NCI-H2171 treated with DMSO at 0.1 percent for 48 hours (cell line): ENCODE data around the gene SLC39A12.
"Not testable (repeated sequence)": the region's sequence is repeated elsewhere in the genome, so short reads cannot be mapped to it uniquely, and the experiment has no call there.

Experiments
- DNase-seq: peaks from one replicate; lab custom pipeline; 2025; lab: John Stamatoyannopoulos, UW

Gene SLC39A12

DNA sequence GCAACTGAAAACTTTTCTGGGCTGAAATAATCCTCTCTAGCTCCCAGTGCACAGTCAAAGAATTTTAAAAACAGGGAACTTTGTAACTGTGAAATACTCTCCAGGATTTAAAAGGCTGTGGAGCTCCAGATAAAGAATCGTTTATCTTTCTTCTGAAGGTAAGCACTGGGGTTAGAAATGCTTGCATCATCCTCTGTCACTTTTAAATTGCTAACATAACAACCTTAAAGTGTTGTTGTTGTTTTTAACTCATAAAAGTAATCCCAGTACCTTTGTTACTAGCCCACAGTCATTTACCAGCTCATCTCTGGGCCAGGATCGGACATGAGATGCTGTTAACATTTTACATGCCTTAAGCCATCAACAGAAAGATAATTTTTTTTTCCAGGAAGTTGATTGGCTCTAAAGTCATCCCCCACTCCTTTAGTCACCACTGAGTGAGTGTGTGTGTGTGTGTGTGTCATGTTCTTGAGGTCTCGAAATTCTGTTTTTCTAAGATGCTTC lies at the start of gene SLC39A12:
Gene SLC39A12 (plus strand): TSS at position 51 of the 504 bp plus-strand sequence. CDS start 1,359 bp downstream, outside the sequence.
- DNase-seq: no peak

- DNase-seq: no peak
These were observed 47.2 kb upstream of the SLC39A12 start for GRCh38 chr10:17904564-17904963.

- DNase-seq: no peak
These were observed 46.2 kb upstream of the SLC39A12 start for GRCh38 chr10:17905491-17905890.

DNA sequence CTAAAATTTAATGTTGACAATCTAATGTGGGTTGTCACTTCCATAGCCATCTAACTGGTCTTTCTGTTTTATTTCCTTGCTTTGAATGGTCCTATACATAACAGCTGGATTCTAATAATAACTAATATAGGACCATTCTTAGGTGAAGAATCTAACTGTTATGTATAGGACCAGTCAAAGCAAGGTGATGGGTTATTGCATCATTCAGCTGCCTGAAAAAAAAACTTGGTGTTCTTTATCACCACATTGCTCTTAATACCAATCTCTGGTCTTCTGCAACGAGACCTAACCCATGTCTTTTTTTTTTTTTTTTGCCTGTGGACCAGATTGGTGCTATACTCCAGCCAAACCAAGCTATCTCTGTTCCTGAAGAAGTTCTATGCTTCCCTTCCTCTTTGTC lies 45.7 kb upstream of the SLC39A12 start:
- DNase-seq: no peak

DNA sequence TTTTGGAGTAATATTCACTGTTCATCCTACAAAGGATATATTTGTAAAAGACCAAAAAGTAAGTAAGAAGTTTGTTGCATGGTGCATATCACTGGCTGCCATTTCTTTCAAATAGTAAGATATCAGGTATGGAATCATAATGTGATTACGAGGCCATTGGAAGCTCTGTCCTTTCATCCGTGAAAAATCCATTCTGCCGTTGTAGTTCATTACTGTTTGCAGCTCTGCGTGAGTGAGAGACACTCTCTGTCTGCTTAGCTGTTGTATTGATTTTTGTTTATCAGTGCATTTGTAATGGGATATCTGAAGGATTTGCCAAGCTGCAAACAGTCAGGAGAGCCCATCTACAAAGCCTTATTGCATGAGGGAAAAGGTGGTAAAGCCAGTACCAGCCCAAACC lies 44.1 kb upstream of the SLC39A12 start:
- DNase-seq: no peak

DNA sequence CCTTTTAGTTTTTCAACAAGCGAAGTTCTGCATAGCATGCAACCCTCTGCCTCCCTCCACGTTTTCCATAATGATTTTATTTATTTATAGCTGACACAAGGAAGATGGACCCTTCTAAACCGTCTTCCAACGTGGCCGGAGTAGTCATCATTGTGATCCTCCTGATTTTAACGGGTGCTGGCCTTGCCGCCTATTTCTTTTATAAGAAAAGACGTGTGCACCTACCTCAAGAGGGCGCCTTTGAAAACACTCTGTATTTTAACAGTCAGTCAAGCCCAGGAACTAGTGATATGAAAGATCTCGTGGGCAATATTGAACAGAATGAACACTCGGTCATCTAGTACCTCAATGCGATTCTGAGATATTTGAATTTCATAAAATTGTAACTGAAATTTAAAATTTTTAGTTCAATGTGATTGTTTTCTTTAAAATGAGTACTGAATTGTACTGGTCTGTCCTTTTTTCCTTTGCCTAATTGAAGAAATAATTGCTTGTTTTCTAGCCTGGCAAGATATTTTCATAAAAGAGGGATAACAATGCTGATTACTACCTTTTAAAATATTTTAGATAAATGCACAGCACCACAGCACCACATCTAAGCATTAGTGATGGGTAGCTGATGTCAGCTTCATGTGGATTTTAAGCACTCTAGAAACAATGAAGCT lies 41.5 kb upstream of the SLC39A12 start:
- peak; percentile 3 for DNase-seq

DNA sequence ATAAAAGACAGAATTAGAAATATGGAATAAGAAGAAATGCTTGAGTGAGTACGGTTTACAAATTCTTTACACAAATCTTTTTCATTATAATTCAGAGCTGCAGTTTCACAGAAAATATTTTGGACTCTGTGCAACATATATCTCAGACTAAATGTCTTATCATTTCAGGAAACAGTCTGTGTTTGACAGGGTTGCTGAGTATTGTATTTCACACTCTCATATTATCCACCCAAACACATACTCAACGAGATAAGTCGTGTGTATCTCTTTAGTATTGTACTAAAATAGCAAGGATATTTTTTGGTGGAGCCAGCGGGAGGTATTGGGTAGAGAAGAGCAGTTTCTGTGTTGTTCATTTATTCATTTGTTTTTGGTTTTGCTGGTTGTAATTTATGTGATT lies 39.0 kb upstream of the SLC39A12 start:
- DNase-seq: no peak

DNA sequence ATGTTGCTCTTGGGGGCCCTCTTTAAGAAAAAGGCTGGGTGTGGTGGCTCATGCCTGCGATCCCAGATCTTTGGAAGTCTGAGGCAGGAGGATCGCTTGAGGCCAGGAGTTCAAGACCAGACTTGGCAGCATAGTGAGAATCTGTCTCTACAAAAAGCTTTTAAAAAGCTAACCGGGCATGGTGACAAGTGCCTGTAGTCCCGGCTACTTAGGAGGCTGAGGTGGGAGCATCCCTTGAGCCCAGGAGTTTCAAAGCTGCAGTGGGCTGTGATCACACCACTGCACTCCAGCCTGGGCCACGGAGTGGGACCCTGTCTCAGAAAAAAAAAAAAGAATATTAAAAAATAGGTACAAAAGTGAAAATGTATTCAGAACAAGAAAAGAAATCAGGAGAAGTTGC lies 38.1 kb upstream of the SLC39A12 start:
- DNase-seq: no peak

DNA sequence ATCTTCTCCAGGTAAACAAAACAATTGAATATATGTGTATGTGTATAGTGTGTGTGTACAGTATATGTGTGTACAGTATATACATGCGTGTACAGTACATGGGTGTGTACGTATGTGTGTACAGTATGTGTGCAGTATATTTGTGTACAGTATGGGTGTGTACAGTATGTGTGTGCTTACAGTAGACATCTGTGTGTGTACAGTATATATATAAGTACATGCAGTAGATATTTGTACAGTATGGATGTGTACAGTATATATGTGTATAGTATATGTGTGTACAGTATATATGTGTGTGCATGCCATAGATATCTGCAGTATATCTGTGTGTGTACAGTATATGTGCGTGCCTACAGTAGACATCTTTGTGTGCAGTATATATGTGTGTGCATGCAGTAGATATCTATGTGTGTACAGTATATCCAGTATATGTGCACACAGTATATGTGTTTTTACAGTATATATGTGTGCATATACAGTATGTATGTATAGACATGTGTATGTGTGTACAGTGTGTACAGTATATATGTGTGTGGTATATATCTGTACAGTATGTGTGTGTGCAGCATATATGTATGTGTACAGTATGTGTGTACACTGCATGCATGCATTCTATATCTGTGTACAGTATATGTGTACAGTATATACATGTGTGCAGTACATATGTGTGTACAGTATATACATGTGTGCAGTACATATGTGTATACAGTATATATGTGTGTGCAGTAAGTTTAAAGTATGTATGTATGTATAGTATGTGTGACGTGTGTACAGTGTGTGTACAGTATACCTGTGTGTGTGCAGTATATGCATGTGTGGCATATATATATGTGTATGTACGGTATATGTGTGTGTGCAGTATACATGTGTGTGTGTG lies 37.3 kb upstream of the SLC39A12 start:
- DNase-seq: no peak

DNA sequence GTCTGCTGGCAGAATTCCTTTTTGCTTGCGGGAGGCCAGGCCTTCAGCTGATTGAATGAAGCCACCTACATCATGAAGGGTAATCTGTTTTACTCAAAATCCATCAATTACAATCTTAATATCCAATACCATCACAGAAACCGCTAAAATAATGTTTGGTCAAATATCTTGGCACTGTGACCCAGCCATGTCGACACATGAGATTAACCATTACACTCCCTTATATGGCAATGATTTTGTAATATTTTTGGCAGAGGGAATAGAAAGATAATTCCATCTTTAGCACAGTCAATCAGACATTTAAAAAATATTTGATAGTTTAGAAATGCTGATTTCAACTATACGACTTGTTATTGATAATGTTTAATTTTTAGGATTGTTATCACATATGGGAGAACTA lies 36.5 kb upstream of the SLC39A12 start:
- no peak for DNase-seq

- DNase-seq: no peak
These were observed 33.4 kb upstream of the SLC39A12 start for GRCh38 chr10:17918187-17918903.

GRCh38 chr10:17921378-17921777 lies 30.3 kb upstream of the SLC39A12 start:
- no peak for DNase-seq

DNA sequence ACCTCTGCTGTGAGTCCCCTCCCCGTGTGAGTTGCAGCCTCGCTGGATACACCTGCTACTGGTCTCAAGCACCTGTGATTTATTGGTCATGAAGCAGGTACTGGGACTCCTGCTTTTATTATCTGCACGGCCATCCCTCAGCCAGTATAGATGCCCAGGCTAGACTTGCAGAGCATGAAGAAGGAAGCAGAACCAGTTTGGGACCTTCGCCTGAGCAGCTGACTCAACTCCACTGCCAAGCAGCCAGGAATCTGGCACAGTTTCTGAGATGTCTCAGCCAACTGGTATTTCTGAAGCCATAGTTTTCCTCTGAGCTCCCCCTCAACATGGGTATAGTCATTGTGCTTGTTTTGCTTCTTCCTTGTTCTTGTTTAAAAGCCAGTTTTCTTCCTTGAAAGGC lies 28.0 kb upstream of the SLC39A12 start:
- no peak for DNase-seq

GRCh38 chr10:17943033-17943745 lies 8.5 kb upstream of the SLC39A12 start:
- no peak for DNase-seq

GRCh38 chr10:17950269-17950668 lies 1.4 kb upstream of the SLC39A12 start:
- DNase-seq: not testable (repeated sequence)

GRCh38 chr10:17950726-17951125 lies 992 bp upstream of the SLC39A12 start:
- DNase-seq: no peak

GRCh38 chr10:17954372-17954771 lies 2.7 kb downstream of the SLC39A12 start:
- DNase-seq: not testable (repeated sequence)

- no peak for DNase-seq
These were observed 3.1 kb downstream of the SLC39A12 start for GRCh38 chr10:17954861-17955260.

GRCh38 chr10:17958049-17958448 lies 6.3 kb downstream of the SLC39A12 start:
- DNase-seq: no peak

DNA sequence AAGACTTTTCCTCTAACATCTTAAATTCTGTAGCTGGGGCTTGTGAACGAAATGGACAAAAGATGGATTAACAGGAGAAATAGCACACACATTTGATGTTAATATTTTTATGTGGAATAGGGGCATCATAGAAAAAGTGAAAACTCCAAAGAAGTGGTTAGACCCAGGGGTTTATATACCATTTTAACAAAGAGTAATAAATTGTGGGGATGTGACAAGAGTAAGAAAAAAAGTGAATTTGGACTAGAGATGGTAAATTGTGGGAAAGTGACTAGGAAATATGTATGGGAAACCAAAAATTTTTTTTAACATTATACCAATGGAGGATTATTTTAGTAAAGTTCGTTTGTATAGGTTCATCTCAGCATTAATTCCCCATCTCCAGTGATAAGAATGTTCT lies 8.2 kb downstream of the SLC39A12 start:
- no peak for DNase-seq

GRCh38 chr10:17961551-17962422 lies 10.1 kb downstream of the SLC39A12 start:
- DNase-seq: no peak
